Erythroblast (primary cell): ENCODE results near the gene WDR7.

ENCODE experiments used
- GATA1 ChIP-seq: IDR thresholded peaks from 2 replicates; pipeline ENCODE4 v1.6.1; 2011; ENCODE audit warnings: low read depth, mild to moderate bottlenecking, control low read depth, low read length, moderate library complexity
- POLR2A ChIP-seq: IDR thresholded peaks from 2 replicates; pipeline ENCODE4 v1.6.1; 2011; ENCODE audit warnings: mild to moderate bottlenecking, low read length

DNA sequence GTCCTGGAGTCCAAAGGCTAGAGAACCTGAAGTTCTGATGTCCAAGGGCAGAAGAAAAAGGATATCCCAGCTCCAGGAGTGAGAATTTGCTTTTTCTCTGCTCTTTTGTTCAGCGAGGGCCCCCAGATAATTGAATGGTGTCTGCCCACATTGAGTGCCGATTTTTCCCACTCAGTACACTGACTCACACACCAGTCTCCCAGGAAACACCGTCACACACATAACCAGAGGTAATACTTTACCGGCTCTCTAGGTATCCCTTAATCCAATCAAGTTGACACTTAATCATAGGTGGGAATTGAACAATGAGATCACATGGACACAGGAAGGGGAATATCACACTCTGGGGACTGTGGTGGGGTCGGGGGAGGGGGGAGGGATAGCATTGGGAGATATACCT lies 161.5 kb downstream of the WDR7 start:
- TF ChIP-seq POLR2A (no peak), GATA1 (no peak)
